ENCODE measurements around the gene PFDN6. TPM values are rescaled to one million over a fixed set of nuclear protein-coding genes. Genes with fewer than 3 reads are reported as not detected.
A peak's percentile ranks its signal among the peaks of the same experiment; 100 is the strongest.

The PFDN6 gene
- total RNA-seq, 2 experiments from 2014 or later, result 63.5 to 65.0 TPM

- peak overlapping the region; percentile 87 for H3K4me3 Mint-ChIP-seq
- peak overlapping the region; percentile 91 for H3K27ac Mint-ChIP-seq
- no peaks in the 10 kb centered on the region for H3K9me3 Mint-ChIP-seq
- no peak for DNase-seq
- ChIA-PET POLR2A (interaction anchor here (1.9 to 2.0 kb wide), 2 partner anchors 26 to 29 kb away, joined by 5 to 7 read pairs; partner anchors contain the start of gene WDR46), CTCF (no interaction called here)
- no peaks in the 10 kb centered on the region for H3K27me3 Mint-ChIP-seq
- peaks cover 70% of the 10 kb centered on the region for H3K36me3 Mint-ChIP-seq (ENCODE audit: low read depth)
- peaks cover 75% of the 10 kb centered on the region for H3K4me1 Mint-ChIP-seq
Measured at GRCh38 chr6:33314943-33315792, 25.8 kb downstream of the PFDN6 start.

GRCh38 chr6:33315793-33316602, 26.6 kb downstream of the PFDN6 start:
- Mint-ChIP-seq H3K27me3 (no peaks in the 10 kb centered on the region), H3K27ac (peak overlapping the region; percentile 36), H3K36me3 (ENCODE audit: low read depth) (peaks cover 71% of the 10 kb centered on the region), H3K4me3 (peak overlapping the region; percentile 87), H3K4me1 (peaks cover 80% of the 10 kb centered on the region), H3K9me3 (no peaks in the 10 kb centered on the region)
- POLR2A ChIA-PET, result interaction anchor here (0.8 to 2.0 kb wide), 3 partner anchors 17 to 28 kb away, joined by 4 to 7 read pairs (median 5); partner anchors contain the start of genes RGL2 and WDR46
- DNase-seq, result no peak
- CTCF ChIA-PET, result no interaction called here

GRCh38 chr6:33316603-33317418, 27.4 kb downstream of the PFDN6 start:
- ChIA-PET POLR2A (interaction anchor here (0.6 to 2.8 kb wide), 11 partner anchors 17 to 394 kb away, joined by 3 to 14 read pairs (median 4); partner anchors contain the start of genes B3GALT4, KIFC1, RGL2 and RPS18), CTCF (interaction anchor here (1.3 to 2.4 kb wide), 5 partner anchors 17 to 114 kb away, joined by 3 to 16 read pairs (median 7); partner anchors contain the start of gene B3GALT4)
- Mint-ChIP-seq H3K27ac (peak overlapping the region; percentile 55), H3K9me3 (no peaks in the 10 kb centered on the region), H3K4me3 (peak overlapping the region; percentile 87), H3K36me3 (ENCODE audit: low read depth) (peaks cover 75% of the 10 kb centered on the region), H3K27me3 (no peaks in the 10 kb centered on the region), H3K4me1 (peaks cover 83% of the 10 kb centered on the region)
- DNase-seq, result no peak

GRCh38 chr6:33317419-33317668, 27.9 kb downstream of the PFDN6 start:
- POLR2A ChIA-PET, result interaction anchor here (0.6 to 2.8 kb wide), 12 partner anchors 28 to 394 kb away, joined by 3 to 14 read pairs (median 4); partner anchors contain the start of genes B3GALT4, KIFC1, PFDN6 and RPS18
- Mint-ChIP-seq H3K4me1 (peaks cover 82% of the 10 kb centered on the region), H3K27me3 (no peaks in the 10 kb centered on the region), H3K9me3 (no peaks in the 10 kb centered on the region), H3K4me3 (peak overlapping the region; percentile 87), H3K27ac (peak overlapping the region; percentile 55), H3K36me3 (ENCODE audit: low read depth) (peaks cover 75% of the 10 kb centered on the region)
- CTCF ChIA-PET, result interaction anchor here (0.6 to 2.4 kb wide), 11 partner anchors 16 to 113 kb away, joined by 3 to 16 read pairs (median 4); partner anchors contain the start of gene B3GALT4
- no peak for DNase-seq

- DNase-seq, result peak; percentile 97
- H3K36me3 Mint-ChIP-seq (ENCODE audit: low read depth), result peaks cover 75% of the 10 kb centered on the region
- H3K27ac Mint-ChIP-seq, result peak within 1 kb of the TSS; percentile 95
- no peaks in the 10 kb centered on the region for H3K9me3 Mint-ChIP-seq
- H3K4me3 Mint-ChIP-seq, result peak within 1 kb of the TSS; percentile 87
- CTCF ChIA-PET, result interaction anchor here (0.6 to 2.4 kb wide), 11 partner anchors 17 to 113 kb away, joined by 3 to 16 read pairs (median 4); partner anchors contain the start of gene B3GALT4
- POLR2A ChIA-PET, result interaction anchor here (0.6 to 2.8 kb wide), 16 partner anchors 18 to 1499 kb away, joined by 3 to 14 read pairs (median 4); partner anchors contain the start of genes B3GALT4, CUTA, KIFC1 and PFDN6
- peaks cover 79% of the 10 kb centered on the region for H3K4me1 Mint-ChIP-seq
- no peaks in the 10 kb centered on the region for H3K27me3 Mint-ChIP-seq
Measured at GRCh38 chr6:33317669-33318425, 28.4 kb downstream of the PFDN6 start, which contains the start of gene ZBTB22. ZBTB22 (minus strand) TSS chr6:33317744; CDS start chr6:33316916, 828 bp downstream.

- H3K27ac Mint-ChIP-seq, result peak overlapping the region; percentile 95
Measured at GRCh38 chr6:33318426-33319073, 29.1 kb downstream of the PFDN6 start.

GRCh38 chr6:33319939-33320314, 30.5 kb downstream of the PFDN6 start:
- H3K9me3 Mint-ChIP-seq, result no peaks in the 10 kb centered on the region
- ChIA-PET CTCF (no interaction called here), POLR2A (no interaction called here)
- no peak overlapping the region for H3K4me3 Mint-ChIP-seq
- H3K27ac Mint-ChIP-seq, result peak overlapping the region; percentile 57
- DNase-seq, result no peak
- H3K4me1 Mint-ChIP-seq, result peaks cover 83% of the 10 kb centered on the region
- H3K36me3 Mint-ChIP-seq (ENCODE audit: low read depth), result peaks cover 60% of the 10 kb centered on the region
- no peaks in the 10 kb centered on the region for H3K27me3 Mint-ChIP-seq

More at GRCh38 chr6:33318426-33319073, 29.1 kb downstream of the PFDN6 start:
- no peaks in the 10 kb centered on the region for H3K27me3 Mint-ChIP-seq
- peak overlapping the region; percentile 87 for H3K4me3 Mint-ChIP-seq
- H3K9me3 Mint-ChIP-seq, result no peaks in the 10 kb centered on the region
- ChIA-PET POLR2A (interaction anchor here (0.6 to 2.8 kb wide), 12 partner anchors 19 to 1499 kb away, joined by 3 to 14 read pairs (median 4); partner anchors contain the start of genes B3GALT4, CUTA, RGL2 and RPS18), CTCF (interaction anchor here (1.0 to 2.4 kb wide), 7 partner anchors 18 to 107 kb away, joined by 3 to 16 read pairs (median 6); partner anchors contain the start of gene B3GALT4)
- no peak for DNase-seq
- H3K36me3 Mint-ChIP-seq (ENCODE audit: low read depth), result peaks cover 68% of the 10 kb centered on the region
- peaks cover 82% of the 10 kb centered on the region for H3K4me1 Mint-ChIP-seq

GRCh38 chr6:33320315-33321181, 31.1 kb downstream of the PFDN6 start:
- H3K27me3 Mint-ChIP-seq, result no peaks in the 10 kb centered on the region
- H3K36me3 Mint-ChIP-seq (ENCODE audit: low read depth), result peaks cover 58% of the 10 kb centered on the region
- H3K27ac Mint-ChIP-seq, result peak overlapping the region; percentile 97
- POLR2A ChIA-PET, result no interaction called here
- H3K4me3 Mint-ChIP-seq, result peak overlapping the region; percentile 96
- no peak for DNase-seq
- peaks cover 77% of the 10 kb centered on the region for H3K4me1 Mint-ChIP-seq
- CTCF ChIA-PET, result no interaction called here
- H3K9me3 Mint-ChIP-seq, result no peaks in the 10 kb centered on the region

GRCh38 chr6:33321227-33321626, 31.8 kb downstream of the PFDN6 start:
- Mint-ChIP-seq H3K9me3 (no peaks in the 10 kb centered on the region), H3K27ac (peak overlapping the region; percentile 97), H3K4me1 (peaks cover 70% of the 10 kb centered on the region), H3K27me3 (no peaks in the 10 kb centered on the region), H3K36me3 (ENCODE audit: low read depth) (peaks cover 55% of the 10 kb centered on the region), H3K4me3 (peak overlapping the region; percentile 96)
- DNase-seq, result no peak
- ChIA-PET POLR2A (no interaction called here), CTCF (no interaction called here)

- DNase-seq, result no peak
- peak overlapping the region; percentile 97 for H3K27ac Mint-ChIP-seq
- peak overlapping the region; percentile 96 for H3K4me3 Mint-ChIP-seq
- peaks cover 49% of the 10 kb centered on the region for H3K4me1 Mint-ChIP-seq
- CTCF ChIA-PET, result interaction anchor here (0.8 to 0.9 kb wide), 3 partner anchors 16 to 67 kb away, joined by 3 read pairs; no protein-coding TSS in a partner anchor
- H3K27me3 Mint-ChIP-seq, result no peaks in the 10 kb centered on the region
- peaks cover 43% of the 10 kb centered on the region for H3K36me3 Mint-ChIP-seq (ENCODE audit: low read depth)
- POLR2A ChIA-PET, result interaction anchor here (1.0 to 1.3 kb wide), 4 partner anchors 32 to 178 kb away, joined by 3 to 7 read pairs (median 3); no protein-coding TSS in a partner anchor
- H3K9me3 Mint-ChIP-seq, result no peaks in the 10 kb centered on the region
Measured at GRCh38 chr6:33323623-33323948, 34.2 kb downstream of the PFDN6 start.

All from activated CD4-positive, alpha-beta memory T cell treated with anti-CD3 and anti-CD28 coated beads, Interleukin-2, amount 10 ng/mL, durations not matched to agents 7 days and 5 days (primary cell).